PC-9 (cell line): ENCODE measurements around the gene NLE1.

Source experiments
- EZH2 ChIP-seq: fragments of 200-600 bp; sonication (generic); IDR thresholded peaks from 2 replicates; pipeline ENCODE4 v1.8.0; 2017; ENCODE audit warnings: antibody characterized with exemption, low read depth
- TF ChIP-seq, protein P1 (sequence below): fragments of 200-600 bp; sonication (generic); conservative IDR thresholded peaks from 2 replicates; pipeline ENCODE4 v1.6.1; 2017; ENCODE audit warnings: mixed run types, antibody characterized with exemption, mild to moderate bottlenecking, moderate library complexity

GRCh38 chr17:35127751-35128514 lies 14.2 kb downstream of the NLE1 start:
- TF ChIP-seq, protein P1, sequence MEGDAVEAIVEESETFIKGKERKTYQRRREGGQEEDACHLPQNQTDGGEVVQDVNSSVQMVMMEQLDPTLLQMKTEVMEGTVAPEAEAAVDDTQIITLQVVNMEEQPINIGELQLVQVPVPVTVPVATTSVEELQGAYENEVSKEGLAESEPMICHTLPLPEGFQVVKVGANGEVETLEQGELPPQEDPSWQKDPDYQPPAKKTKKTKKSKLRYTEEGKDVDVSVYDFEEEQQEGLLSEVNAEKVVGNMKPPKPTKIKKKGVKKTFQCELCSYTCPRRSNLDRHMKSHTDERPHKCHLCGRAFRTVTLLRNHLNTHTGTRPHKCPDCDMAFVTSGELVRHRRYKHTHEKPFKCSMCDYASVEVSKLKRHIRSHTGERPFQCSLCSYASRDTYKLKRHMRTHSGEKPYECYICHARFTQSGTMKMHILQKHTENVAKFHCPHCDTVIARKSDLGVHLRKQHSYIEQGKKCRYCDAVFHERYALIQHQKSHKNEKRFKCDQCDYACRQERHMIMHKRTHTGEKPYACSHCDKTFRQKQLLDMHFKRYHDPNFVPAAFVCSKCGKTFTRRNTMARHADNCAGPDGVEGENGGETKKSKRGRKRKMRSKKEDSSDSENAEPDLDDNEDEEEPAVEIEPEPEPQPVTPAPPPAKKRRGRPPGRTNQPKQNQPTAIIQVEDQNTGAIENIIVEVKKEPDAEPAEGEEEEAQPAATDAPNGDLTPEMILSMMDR: no peak
- TF ChIP-seq EZH2: no peak
